GM12874 (cell line): ENCODE data around the gene RHBG.

Experiments
- CTCF ChIP-seq: IDR thresholded peaks from 2 replicates; pipeline ENCODE4 v1.5.1; 2011; ENCODE audit warnings: low read depth, mild to moderate bottlenecking, control low read depth, low read length, moderate library complexity; ENCODE audit not compliant: insufficient read depth

Gene RHBG

DNA sequence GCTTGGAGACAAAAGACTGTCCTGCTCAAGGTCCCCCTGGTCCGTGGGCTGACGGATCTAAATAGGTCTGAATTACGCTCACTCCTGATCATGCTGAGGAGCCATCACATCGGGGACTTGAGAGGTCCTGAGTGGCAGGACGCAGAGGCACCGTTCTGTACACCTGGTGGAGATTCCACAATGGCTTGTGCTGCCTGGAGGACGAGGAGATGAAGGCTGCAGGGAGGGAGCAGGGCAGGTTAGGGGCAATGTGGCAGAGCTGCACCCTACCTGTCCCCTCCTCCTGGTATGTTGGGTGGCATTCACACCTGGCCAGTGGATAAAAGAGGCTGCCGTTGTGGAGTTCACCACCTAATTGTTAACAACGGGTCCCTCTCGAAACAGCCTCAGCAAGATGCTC, 38.7 kb downstream of the RHBG start:
- TF ChIP-seq CTCF: no peak

DNA sequence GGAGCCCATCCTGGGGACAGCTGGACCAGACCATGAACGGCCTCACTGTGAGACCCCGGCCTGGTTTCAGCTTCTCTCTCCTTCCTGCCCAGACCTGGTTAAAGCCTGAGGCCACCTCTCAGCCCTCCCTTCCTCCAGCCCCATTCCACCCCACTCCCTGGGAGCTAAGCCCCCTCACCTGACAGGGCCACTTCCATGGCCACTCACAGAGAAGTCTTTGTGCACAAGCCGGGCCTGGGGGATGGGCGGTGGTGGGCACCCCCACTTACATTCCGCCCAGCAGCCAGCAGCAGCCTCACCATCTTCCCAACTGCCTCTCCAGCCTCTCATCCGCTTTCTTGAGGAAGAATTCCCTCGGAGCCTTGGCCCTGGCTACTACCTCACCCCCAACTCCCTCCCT, 40.4 kb downstream of the RHBG start:
- no peak for TF ChIP-seq CTCF

DNA sequence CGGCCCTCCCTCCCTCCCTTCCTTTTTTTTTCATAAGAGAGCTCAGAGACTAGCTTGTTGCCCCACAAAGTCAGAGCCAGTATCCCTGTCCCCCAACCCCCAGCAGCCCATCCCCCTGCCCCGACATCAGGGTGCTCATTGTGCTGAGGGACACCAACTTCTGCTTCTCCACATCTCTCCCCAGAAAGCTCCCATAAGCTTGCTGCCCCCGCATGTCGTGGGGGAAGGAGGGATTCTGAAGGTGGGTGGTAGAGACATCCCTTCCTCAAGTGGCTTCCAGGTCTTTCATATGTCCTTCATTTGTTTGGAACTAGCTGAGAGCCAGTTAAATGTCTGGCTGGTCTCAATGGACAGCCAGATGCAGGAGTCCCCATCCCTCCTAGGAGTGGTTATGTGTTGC, 41.2 kb downstream of the RHBG start:
- no peak for TF ChIP-seq CTCF

- TF ChIP-seq CTCF: no peak
Observed at GRCh38 chr1:156410740-156411139, 41.7 kb downstream of the RHBG start.

DNA sequence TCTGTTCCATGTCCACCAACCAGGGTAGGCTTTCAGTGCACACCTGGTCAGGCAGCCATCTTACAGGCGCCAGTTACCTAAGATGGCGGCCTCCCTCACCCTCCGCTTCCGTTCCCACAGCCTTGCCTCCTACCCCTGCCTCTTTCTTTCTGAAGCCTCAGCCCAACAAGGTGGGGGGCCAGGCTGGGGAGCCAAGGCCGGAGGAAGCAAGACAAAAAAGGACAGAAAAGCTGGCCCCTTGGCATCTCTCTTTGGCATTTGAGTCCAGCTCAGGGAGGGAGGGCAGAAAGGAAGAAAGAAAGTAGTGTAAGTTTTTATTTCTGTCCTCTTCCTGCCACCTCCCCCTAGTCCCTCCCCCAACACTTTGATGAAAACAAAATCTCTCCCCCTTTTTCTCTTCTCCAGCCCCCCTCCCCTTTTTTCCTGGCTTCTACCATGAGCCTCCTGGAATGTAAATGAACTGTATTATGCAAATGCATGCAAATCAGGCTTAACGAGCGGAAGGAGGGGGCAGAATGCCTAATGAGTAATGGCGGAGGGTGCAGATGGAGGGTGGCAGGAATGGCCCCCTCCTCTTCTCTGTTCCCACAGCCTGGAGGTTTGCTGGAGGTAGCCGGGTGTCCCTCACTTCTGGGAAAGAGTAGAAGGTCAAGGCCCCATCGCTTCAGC, 43.8 kb downstream of the RHBG start:
- TF ChIP-seq CTCF: no peak

- TF ChIP-seq CTCF: no peak
Observed at GRCh38 chr1:156413391-156414246, 44.6 kb downstream of the RHBG start.

- TF ChIP-seq CTCF: no peak
Observed at GRCh38 chr1:156414461-156415064, 45.6 kb downstream of the RHBG start.
